Kidney (tissue), 14 donors: Measurements from ENCODE around the gene PPARA. TPM values are rescaled to one million over a fixed set of nuclear protein-coding genes. Genes with fewer than 3 reads are reported as not detected.
"Not testable (repeated sequence)": the region's sequence is repeated elsewhere in the genome, so short reads cannot be mapped to it uniquely, and the experiment has no call there.

Source experiments
- DNase-seq, 5 donors: peaks; one replicate each; pipeline ENCODE4 v3.0.0-alpha.2; 2013 to 2020
- FAIRE-seq: peaks from 2 replicates; lab custom pipeline; 2012; peaks lifted over from hg19 to GRCh38; lab: Jason Lieb, UNC
- H3K27ac ChIP-seq, 2 donors: one replicate each; pipeline ENCODE4 v1.7.0; 2013; ENCODE audit warnings: low read depth in 2 of 2, low read length in 2 of 2, inconsistent platforms in 1 of 2
- H3K27me3 ChIP-seq: one replicate; pipeline ENCODE4 v1.7.1; 2013; ENCODE audit warnings: low read length, inconsistent platforms; ENCODE audit not compliant: control insufficient read depth, insufficient read depth
- H3K36me3 ChIP-seq, 3 donors: one replicate each; pipeline versions ENCODE4 v1.7.0 to v1.7.1; 2013; ENCODE audit warnings: low read length in 3 of 3, control low read depth in 1 of 3, inconsistent platforms in 1 of 3; ENCODE audit not compliant: insufficient read depth in 3 of 3, control insufficient read depth in 2 of 3
- H3K4me1 ChIP-seq, 3 donors: one replicate each; pipeline versions ENCODE4 v1.7.0 to v1.7.1; 2013; ENCODE audit warnings: low read length in 3 of 3, inconsistent platforms in 1 of 3, low read depth in 1 of 3; ENCODE audit not compliant: control insufficient read depth in 2 of 3, insufficient read depth in 2 of 3
- H3K4me3 ChIP-seq, 3 donors: one replicate each; pipeline versions ENCODE4 v1.7.0 to v1.8.1; 2013; ENCODE audit warnings: low read length in 3 of 3, control low read depth in 1 of 3, inconsistent platforms in 1 of 3
- H3K9ac ChIP-seq, 3 donors: one replicate each; pipeline versions ENCODE4 v1.7.0 to v1.7.1; 2013; ENCODE audit warnings: low read length in 3 of 3, control low read depth in 1 of 3, inconsistent platforms in 1 of 3
- H3K9me3 ChIP-seq, 3 donors: one replicate each; pipeline versions ENCODE4 v1.7.0 to v1.7.1; 2013; ENCODE audit warnings: low read length in 3 of 3, control low read depth in 1 of 3, inconsistent platforms in 1 of 3; ENCODE audit not compliant: control insufficient read depth in 2 of 3, insufficient read depth in 1 of 3
- CTCF ChIP-seq: IDR thresholded peaks from 3 replicates; pipeline ENCODE4 v1.5.1; 2012; ENCODE audit warnings: mild to moderate bottlenecking, moderate library complexity, borderline replicate concordance; ENCODE audit not compliant: insufficient read depth; ENCODE audit errors: extremely low read depth
- intact Hi-C: fragments of 100-400 bp; cut with DNase I; formaldehyde crosslinking; loops from one replicate; pipeline ENCODE4 v1.11.1; 2022
- polyA plus RNA-seq: library from polyadenylated mRNA; stranded (reverse); fragments of 350-450 nt; fragmentation: Illumina TruSeq; extraction: RNeasy Lipid Tissue Mini Kit (QIAGEN cat#74804); gene quantifications from one replicate; pipeline ENCODE4 v1.2.3, GENCODE V29; 2014; ENCODE audit warnings: low read depth, low replicate concordance; ENCODE audit not compliant: insufficient read depth
- total RNA-seq: library from RNA; stranded (reverse); fragmentation: NEBNext Ultra II Directional; extraction: Animal tissue kit (Norgen Biotek cat#: 25700); gene quantifications from one replicate; pipeline ENCODE4 v1.2.1, GENCODE V29; 2021
- donor health status: control.
- donor health status: control.
- donor health status: control.
- donor health status: control.
- donor health status: control.
- donor health status: DM: yes; HTN: yes; CAD: no.
- donor health status: Normal renal cell carcinoma (clear cell type).

The PPARA gene
- total and polyA plus RNA-seq, 2 donors from 2014 or later, result 15.8 to 36.8 TPM

GRCh38 chr22:46128606-46129005, 21.7 kb upstream of the PPARA start:
- intact Hi-C loops, result no loop called here
- no peaks in the 10 kb centered on the region for H3K27me3 ChIP-seq
- no peak overlapping the region for H3K9ac ChIP-seq
- no peaks in the 10 kb centered on the region for H3K36me3 ChIP-seq
- no peak for TF ChIP-seq CTCF
- no peak overlapping the region for H3K27ac ChIP-seq
- FAIRE-seq (no peak), DNase-seq (no peak)
- peaks cover 0 to 16% (median 0%) of the 10 kb centered on the region in 3 donors for H3K4me1 ChIP-seq
- no peaks in the 10 kb centered on the region for H3K9me3 ChIP-seq
- H3K4me3 ChIP-seq, result no peak overlapping the region

- H3K9me3 ChIP-seq, result no peaks in the 10 kb centered on the region
- FAIRE-seq (no peak), DNase-seq (peak in 3 of 5 donors; percentile 65 to 92 (median 73))
- peak overlapping the region in 1 of 3 donors; percentile 26 for H3K9ac ChIP-seq
- no peak overlapping the region for H3K27ac ChIP-seq
- H3K36me3 ChIP-seq, result no peaks in the 10 kb centered on the region
- TF ChIP-seq CTCF, result no peak
- no peaks in the 10 kb centered on the region for H3K27me3 ChIP-seq
- intact Hi-C loops, result no loop called here
- H3K4me1 ChIP-seq, result peaks cover 0 to 16% (median 0%) of the 10 kb centered on the region in 3 donors
- H3K4me3 ChIP-seq, result no peak overlapping the region
These were observed 20.8 kb upstream of the PPARA start for GRCh38 chr22:46129390-46130041.

GRCh38 chr22:46131151-46131587, 19.2 kb upstream of the PPARA start:
- H3K4me1 ChIP-seq, result peaks cover 0 to 27% (median 2%) of the 10 kb centered on the region in 3 donors
- H3K36me3 ChIP-seq, result no peaks in the 10 kb centered on the region
- intact Hi-C loops, result no loop called here
- H3K4me3 ChIP-seq, result no peak overlapping the region
- no peaks in the 10 kb centered on the region for H3K9me3 ChIP-seq
- TF ChIP-seq CTCF, result no peak
- no peaks in the 10 kb centered on the region for H3K27me3 ChIP-seq
- DNase-seq (peak in 1 of 5 donors; percentile 62), FAIRE-seq (no peak)
- no peak overlapping the region for H3K27ac ChIP-seq
- H3K9ac ChIP-seq, result no peak overlapping the region

- H3K9me3 ChIP-seq, intact Hi-C loops, H3K27ac ChIP-seq, H3K27me3 ChIP-seq, H3K4me3 ChIP-seq, H3K9ac ChIP-seq, H3K36me3 ChIP-seq, FAIRE-seq: not testable (repeated sequence)
- DNase-seq, result peak in 1 of 5 donors; percentile 59
- peaks cover 0 to 28% (median 3%) of the 10 kb centered on the region in 3 donors for H3K4me1 ChIP-seq
These were observed 18.0 kb upstream of the PPARA start for GRCh38 chr22:46132193-46132829.
